ENCODE measurements around the gene AGK. TPM values are rescaled to one million over a fixed set of nuclear protein-coding genes. Genes with fewer than 3 reads are reported as not detected.

The AGK gene
- total RNA-seq, 1 donor from 2014 or later: 147 TPM

GRCh38 chr7:141598408-141598807 lies 47.2 kb downstream of the AGK start:
- H3K27me3 Mint-ChIP-seq (ENCODE audit: low read depth): no peaks in the 10 kb centered on the region
- DNase-seq (ENCODE audit: low spot score): no peak
- no peak overlapping the region for H3K4me3 Mint-ChIP-seq (ENCODE audit: low read depth)
- intact Hi-C loops (cut with micrococcal nuclease): no loop called here
- H3K36me3 Mint-ChIP-seq (ENCODE audit: low read depth): peaks cover 86% of the 10 kb centered on the region
- no peaks in the 10 kb centered on the region for H3K9me3 Mint-ChIP-seq
- peaks cover 17% of the 10 kb centered on the region for H3K4me1 Mint-ChIP-seq (ENCODE audit: low read depth)
- H3K27ac Mint-ChIP-seq: no peak overlapping the region

DNA sequence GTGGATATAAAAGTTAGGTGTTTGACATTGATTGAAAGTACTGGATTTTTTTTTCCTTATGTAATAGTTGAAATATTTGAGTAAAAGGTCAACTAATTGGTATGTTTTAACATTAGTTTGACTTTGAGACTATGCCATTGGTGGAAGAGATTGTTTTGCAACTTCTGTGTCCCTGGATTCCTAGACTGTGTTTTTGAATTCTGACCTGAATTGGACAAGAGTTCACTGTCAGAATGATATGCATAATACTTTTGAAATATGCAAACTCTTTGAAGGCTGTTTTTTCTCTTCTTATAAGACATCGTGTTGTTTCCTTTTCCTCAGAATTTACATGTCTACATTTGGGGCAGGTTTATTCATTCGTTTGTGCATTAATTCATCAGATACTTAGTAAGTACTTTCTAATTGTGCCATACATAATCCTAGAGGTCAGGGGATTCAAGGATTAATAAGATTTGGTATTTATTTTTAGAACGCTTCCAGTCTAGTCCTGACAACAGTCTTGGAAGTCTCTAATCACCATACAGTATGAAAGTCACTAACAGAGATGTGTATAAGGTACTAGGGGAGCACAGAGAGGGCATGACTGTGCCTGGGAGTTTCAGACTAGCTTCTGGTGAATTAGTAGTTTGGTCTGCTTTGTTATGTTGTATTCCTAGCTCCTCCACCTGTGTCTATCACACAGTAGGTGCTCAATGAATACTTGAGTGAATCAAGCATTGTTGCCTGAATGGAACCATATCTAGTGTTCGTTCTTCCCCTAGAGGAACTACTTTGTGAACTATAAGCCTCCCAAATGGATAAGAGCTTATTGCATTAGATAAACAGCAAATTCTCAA lies 49.2 kb downstream of the AGK start:
- no peaks in the 10 kb centered on the region for H3K27me3 Mint-ChIP-seq (ENCODE audit: low read depth)
- no peak overlapping the region for H3K4me3 Mint-ChIP-seq (ENCODE audit: low read depth)
- peaks cover 84% of the 10 kb centered on the region for H3K36me3 Mint-ChIP-seq (ENCODE audit: low read depth)
- H3K4me1 Mint-ChIP-seq (ENCODE audit: low read depth): peaks cover 16% of the 10 kb centered on the region
- no peak for DNase-seq (ENCODE audit: low spot score)
- H3K9me3 Mint-ChIP-seq: no peaks in the 10 kb centered on the region
- intact Hi-C loops (cut with micrococcal nuclease): no loop called here
- no peak overlapping the region for H3K27ac Mint-ChIP-seq

DNA sequence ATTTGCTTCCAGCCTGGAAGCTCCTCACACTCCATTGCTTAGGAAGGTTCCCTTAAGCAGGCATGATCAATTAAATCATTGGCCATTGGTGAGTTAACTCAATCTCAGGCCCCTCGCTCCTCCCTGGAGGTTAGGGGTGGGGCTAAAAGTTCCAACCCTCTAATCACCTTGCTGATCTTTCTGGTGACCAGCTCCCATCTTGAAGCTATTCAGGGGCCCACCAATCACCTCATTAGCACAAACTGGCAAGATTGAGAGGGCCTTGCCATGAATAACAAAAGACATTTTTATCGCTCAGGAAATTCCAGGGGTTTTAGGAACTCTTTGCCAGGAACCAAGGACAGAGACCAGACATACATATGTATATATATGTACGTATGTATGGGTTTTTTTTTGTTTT lies 58.4 kb downstream of the AGK start:
- no peak overlapping the region for H3K4me3 Mint-ChIP-seq (ENCODE audit: low read depth)
- no peaks in the 10 kb centered on the region for H3K9me3 Mint-ChIP-seq
- no peaks in the 10 kb centered on the region for H3K4me1 Mint-ChIP-seq (ENCODE audit: low read depth)
- no peaks in the 10 kb centered on the region for H3K27me3 Mint-ChIP-seq (ENCODE audit: low read depth)
- DNase-seq (ENCODE audit: low spot score): no peak
- no peak overlapping the region for H3K27ac Mint-ChIP-seq
- intact Hi-C loops (cut with micrococcal nuclease): no loop called here
- H3K36me3 Mint-ChIP-seq (ENCODE audit: low read depth): peaks cover 64% of the 10 kb centered on the region

DNA sequence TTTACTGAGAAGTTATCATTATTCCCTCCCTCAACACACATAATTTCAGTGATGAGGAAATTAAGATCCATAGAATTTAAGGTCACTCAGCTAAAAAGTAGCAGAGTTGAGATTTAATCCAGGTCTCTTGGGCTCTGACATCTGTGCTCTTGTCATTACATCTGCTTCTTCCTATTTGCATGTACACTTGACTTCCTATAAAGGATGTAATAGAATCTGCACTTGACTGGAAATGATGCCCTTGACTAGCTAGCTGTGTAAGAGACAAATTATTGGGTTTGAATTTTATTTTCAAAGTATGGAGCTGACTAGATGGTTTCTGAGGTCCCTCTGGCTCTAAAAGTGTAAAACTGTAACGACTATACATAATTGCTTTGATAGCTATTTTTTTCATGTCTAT lies 59.5 kb downstream of the AGK start:
- intact Hi-C loops (cut with micrococcal nuclease): no loop called here
- no peak overlapping the region for H3K27ac Mint-ChIP-seq
- no peaks in the 10 kb centered on the region for H3K27me3 Mint-ChIP-seq (ENCODE audit: low read depth)
- H3K36me3 Mint-ChIP-seq (ENCODE audit: low read depth): peaks cover 64% of the 10 kb centered on the region
- H3K9me3 Mint-ChIP-seq: no peaks in the 10 kb centered on the region
- H3K4me3 Mint-ChIP-seq (ENCODE audit: low read depth): no peak overlapping the region
- DNase-seq (ENCODE audit: low spot score): no peak
- H3K4me1 Mint-ChIP-seq (ENCODE audit: low read depth): no peaks in the 10 kb centered on the region

- Mint-ChIP-seq H3K4me1 (ENCODE audit: low read depth) (no peaks in the 10 kb centered on the region), H3K9me3 (no peaks in the 10 kb centered on the region), H3K27me3 (ENCODE audit: low read depth) (no peaks in the 10 kb centered on the region), H3K4me3 (ENCODE audit: low read depth) (no peak overlapping the region), H3K36me3 (ENCODE audit: low read depth) (peaks cover 59% of the 10 kb centered on the region), H3K27ac (no peak overlapping the region)
- intact Hi-C loops (cut with micrococcal nuclease): no loop called here
- no peak for DNase-seq (ENCODE audit: low spot score)
Observed at GRCh38 chr7:141612861-141613260, 61.7 kb downstream of the AGK start.

- intact Hi-C loops (cut with micrococcal nuclease): no loop called here
- Mint-ChIP-seq H3K27ac (no peak overlapping the region), H3K36me3 (ENCODE audit: low read depth) (peaks cover 52% of the 10 kb centered on the region), H3K4me1 (ENCODE audit: low read depth) (no peaks in the 10 kb centered on the region), H3K4me3 (ENCODE audit: low read depth) (no peak overlapping the region), H3K9me3 (no peaks in the 10 kb centered on the region), H3K27me3 (ENCODE audit: low read depth) (no peaks in the 10 kb centered on the region)
- no peak for DNase-seq (ENCODE audit: low spot score)
Observed at GRCh38 chr7:141617280-141617679, 66.1 kb downstream of the AGK start.

GRCh38 chr7:141619745-141620144 lies 68.5 kb downstream of the AGK start:
- Mint-ChIP-seq H3K4me3 (ENCODE audit: low read depth) (no peak overlapping the region), H3K36me3 (ENCODE audit: low read depth) (peaks cover 67% of the 10 kb centered on the region), H3K27ac (no peak overlapping the region), H3K27me3 (ENCODE audit: low read depth) (no peaks in the 10 kb centered on the region), H3K9me3 (no peaks in the 10 kb centered on the region), H3K4me1 (ENCODE audit: low read depth) (peaks cover 2% of the 10 kb centered on the region)
- intact Hi-C loops (cut with micrococcal nuclease): no loop called here
- DNase-seq (ENCODE audit: low spot score): no peak

DNA sequence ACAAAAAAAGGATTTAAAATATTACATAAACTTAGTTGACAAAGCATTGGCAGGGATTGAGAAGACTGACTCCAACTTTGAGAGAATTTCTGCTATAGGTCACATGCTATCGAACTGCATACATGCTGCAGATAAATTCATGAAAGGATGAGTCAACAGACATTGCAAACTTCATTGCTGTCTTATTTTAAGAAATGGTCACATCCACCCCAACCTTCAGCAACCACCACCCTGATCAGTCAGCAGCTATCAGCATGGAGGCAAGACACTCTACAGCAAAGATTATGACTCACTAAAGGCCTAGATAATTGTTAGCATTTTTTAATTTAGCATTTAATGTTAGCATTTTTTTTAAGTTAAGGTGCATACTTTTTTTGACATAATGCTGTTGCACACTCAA lies 73.6 kb downstream of the AGK start:
- H3K27me3 Mint-ChIP-seq (ENCODE audit: low read depth): no peaks in the 10 kb centered on the region
- H3K27ac Mint-ChIP-seq: no peak overlapping the region
- H3K4me3 Mint-ChIP-seq (ENCODE audit: low read depth): no peak overlapping the region
- intact Hi-C loops (cut with micrococcal nuclease): no loop called here
- DNase-seq (ENCODE audit: low spot score): no peak
- H3K9me3 Mint-ChIP-seq: no peaks in the 10 kb centered on the region
- H3K4me1 Mint-ChIP-seq (ENCODE audit: low read depth): peaks cover 2% of the 10 kb centered on the region
- H3K36me3 Mint-ChIP-seq (ENCODE audit: low read depth): peaks cover 81% of the 10 kb centered on the region

GRCh38 chr7:141630621-141631020 lies 79.4 kb downstream of the AGK start:
- no peaks in the 10 kb centered on the region for H3K27me3 Mint-ChIP-seq (ENCODE audit: low read depth)
- H3K27ac Mint-ChIP-seq: no peak overlapping the region
- H3K36me3 Mint-ChIP-seq (ENCODE audit: low read depth): peaks cover 70% of the 10 kb centered on the region
- no peak for DNase-seq (ENCODE audit: low spot score)
- H3K9me3 Mint-ChIP-seq: no peaks in the 10 kb centered on the region
- intact Hi-C loops (cut with micrococcal nuclease): no loop called here
- no peaks in the 10 kb centered on the region for H3K4me1 Mint-ChIP-seq (ENCODE audit: low read depth)
- H3K4me3 Mint-ChIP-seq (ENCODE audit: low read depth): no peak overlapping the region

DNA sequence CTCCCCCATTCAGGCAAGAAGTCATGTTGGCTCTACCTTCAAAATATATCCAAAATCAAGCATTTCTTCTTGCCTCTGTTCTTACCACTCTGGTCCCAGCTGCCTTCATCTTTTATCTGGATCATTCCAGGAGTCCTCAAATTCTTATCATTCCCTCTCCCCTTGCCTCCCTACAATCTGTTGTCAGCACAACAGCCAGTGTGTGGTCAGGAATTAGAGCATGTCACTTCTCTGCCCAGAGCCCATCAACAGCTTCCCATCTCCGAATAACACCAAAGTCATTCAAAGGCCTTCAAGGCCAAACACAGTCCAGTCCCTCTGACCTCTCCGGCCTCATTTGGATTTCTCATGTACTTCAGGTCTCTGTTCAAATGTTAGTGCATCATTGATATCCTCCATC lies 80.3 kb downstream of the AGK start:
- intact Hi-C loops (cut with micrococcal nuclease): no loop called here
- Mint-ChIP-seq H3K9me3 (no peaks in the 10 kb centered on the region), H3K27me3 (ENCODE audit: low read depth) (no peaks in the 10 kb centered on the region), H3K27ac (no peak overlapping the region), H3K36me3 (ENCODE audit: low read depth) (peaks cover 69% of the 10 kb centered on the region), H3K4me3 (ENCODE audit: low read depth) (no peak overlapping the region), H3K4me1 (ENCODE audit: low read depth) (no peaks in the 10 kb centered on the region)
- no peak for DNase-seq (ENCODE audit: low spot score)

GRCh38 chr7:141634065-141634464 lies 82.9 kb downstream of the AGK start:
- Mint-ChIP-seq H3K4me3 (ENCODE audit: low read depth) (no peak overlapping the region), H3K27me3 (ENCODE audit: low read depth) (no peaks in the 10 kb centered on the region), H3K27ac (no peak overlapping the region), H3K36me3 (ENCODE audit: low read depth) (peaks cover 76% of the 10 kb centered on the region), H3K4me1 (ENCODE audit: low read depth) (no peaks in the 10 kb centered on the region), H3K9me3 (no peaks in the 10 kb centered on the region)
- no peak for DNase-seq (ENCODE audit: low spot score)
- intact Hi-C loops (cut with micrococcal nuclease): no loop called here

GRCh38 chr7:141636053-141636452 lies 84.8 kb downstream of the AGK start:
- intact Hi-C loops (cut with micrococcal nuclease): no loop called here
- H3K27me3 Mint-ChIP-seq (ENCODE audit: low read depth): no peaks in the 10 kb centered on the region

DNA sequence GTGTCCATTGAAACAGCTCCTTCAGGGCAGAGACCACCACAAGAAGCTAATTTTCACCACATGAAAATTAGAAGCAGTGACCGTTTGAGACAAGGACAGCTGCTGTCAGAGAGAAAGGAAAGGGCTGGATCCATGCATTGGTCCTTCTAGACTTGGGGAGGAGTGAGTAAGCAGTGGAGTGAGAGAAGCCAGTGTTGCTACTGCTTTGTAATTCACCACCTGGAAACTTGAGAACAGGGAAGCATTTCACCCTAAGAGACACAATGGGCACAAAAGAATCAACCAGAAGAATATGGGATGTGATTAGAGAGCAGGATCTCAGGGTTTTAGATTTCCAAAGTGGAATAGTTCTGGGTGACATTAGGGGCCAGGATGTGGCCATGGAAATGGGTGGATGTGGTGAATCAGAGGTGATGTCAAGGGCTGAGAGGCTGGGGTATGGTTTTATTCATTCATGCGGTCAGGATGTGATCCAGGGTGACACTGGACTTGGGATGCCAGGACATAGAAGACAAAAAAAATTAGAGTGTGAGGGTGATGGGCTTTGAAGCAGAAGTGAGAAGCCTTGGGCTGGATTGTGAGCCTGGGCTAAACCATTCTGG lies 89.1 kb downstream of the AGK start:
- intact Hi-C loops (cut with micrococcal nuclease): loop anchor here (10.0 kb wide), 1 partner anchor 106 kb away; no protein-coding TSS in a partner anchor
- DNase-seq (ENCODE audit: low spot score): no peak
- Mint-ChIP-seq H3K9me3 (no peaks in the 10 kb centered on the region), H3K4me3 (ENCODE audit: low read depth) (no peak overlapping the region), H3K27ac (peak overlapping the region; percentile 28), H3K36me3 (ENCODE audit: low read depth) (peaks cover 83% of the 10 kb centered on the region), H3K27me3 (ENCODE audit: low read depth) (no peaks in the 10 kb centered on the region), H3K4me1 (ENCODE audit: low read depth) (no peaks in the 10 kb centered on the region)

More at GRCh38 chr7:141636053-141636452, 84.8 kb downstream of the AGK start:
- no peaks in the 10 kb centered on the region for H3K4me1 Mint-ChIP-seq (ENCODE audit: low read depth)
- no peaks in the 10 kb centered on the region for H3K9me3 Mint-ChIP-seq
- no peak overlapping the region for H3K27ac Mint-ChIP-seq
- H3K36me3 Mint-ChIP-seq (ENCODE audit: low read depth): peaks cover 79% of the 10 kb centered on the region
- DNase-seq (ENCODE audit: low spot score): no peak
- H3K4me3 Mint-ChIP-seq (ENCODE audit: low read depth): no peak overlapping the region
